SK-N-SH treated with all-trans-retinoic acid at 6 μM for 48 hours (cell line): ENCODE results near the gene TNS4.

ENCODE experiments used
- ATAC-seq: fragments of 200-7000 bp; cut with Tn5 transposase; 3 replicates; pipeline ENCODE4 v1.9.1; 2020; ENCODE audit warnings: mild to moderate bottlenecking, moderate library complexity
- ARNTL ChIP-seq: fragments of 450-650 bp; formaldehyde crosslinking; IDR thresholded peaks from 2 replicates; pipeline ENCODE4 v1.5.0; 2020; ENCODE audit warnings: low read depth, mild to moderate bottlenecking, moderate library complexity, borderline replicate concordance
- CSDC2 ChIP-seq: fragments of 250-450 bp; sonication (Bioruptor Pico); IDR thresholded peaks from 2 replicates; pipeline ENCODE4 v1.5.0; 2020; ENCODE audit warnings: mild to moderate bottlenecking, moderate library complexity
- ESRRG ChIP-seq: fragments of 250-450 bp; sonication (Bioruptor Pico); IDR thresholded peaks from 2 replicates; pipeline ENCODE4 v1.6.1; 2021; ENCODE audit warnings: mild to moderate bottlenecking
- GLIS3 ChIP-seq: fragments of 250-450 bp; sonication (Bioruptor Pico); IDR thresholded peaks from 2 replicates; pipeline ENCODE4 v1.5.0; 2020; ENCODE audit warnings: mild to moderate bottlenecking, moderate library complexity
- ISL1 ChIP-seq: fragments of 250-450 bp; sonication (Bioruptor Pico); IDR thresholded peaks from 2 replicates; pipeline ENCODE4 v2.1.2; 2022; ENCODE audit warnings: mild to moderate bottlenecking, moderate library complexity
- PPARA ChIP-seq: fragments of 250-450 bp; sonication (Bioruptor Pico); IDR thresholded peaks from 2 replicates; pipeline ENCODE4 v1.5.0; 2020; ENCODE audit warnings: mild to moderate bottlenecking, borderline replicate concordance
- RARB ChIP-seq: fragments of 250-450 bp; sonication (Bioruptor Pico); IDR thresholded peaks from 2 replicates; pipeline ENCODE4 v1.8.0; 2021; ENCODE audit warnings: mild to moderate bottlenecking, moderate library complexity
- TCF4 ChIP-seq: fragments of 250-450 bp; sonication (Bioruptor Pico); IDR thresholded peaks from 2 replicates; pipeline ENCODE4 v1.8.0; 2021; ENCODE audit warnings: mild to moderate bottlenecking, moderate library complexity, borderline replicate concordance
- TOX ChIP-seq: fragments of 250-450 bp; sonication (Bioruptor Pico); IDR thresholded peaks from 2 replicates; pipeline ENCODE4 v1.8.0; 2021; ENCODE audit warnings: mild to moderate bottlenecking, moderate library complexity, borderline replicate concordance
- ZFP3 ChIP-seq: fragments of 250-450 bp; sonication (Bioruptor Pico); IDR thresholded peaks from 2 replicates; pipeline ENCODE4 v1.5.0; 2020; ENCODE audit warnings: mild to moderate bottlenecking, moderate library complexity
- ZNF70 ChIP-seq: fragments of 450-650 bp; formaldehyde crosslinking; IDR thresholded peaks from 2 replicates; pipeline ENCODE4 v1.5.0; 2020; ENCODE audit warnings: mild to moderate bottlenecking, moderate library complexity
- ZNF8 ChIP-seq: fragments of 450-650 bp; formaldehyde crosslinking; IDR thresholded peaks from 2 replicates; pipeline ENCODE4 v1.5.0; 2020; ENCODE audit warnings: mild to moderate bottlenecking, moderate library complexity
- TF ChIP-seq, protein P1 (sequence below): fragments of 250-450 bp; sonication (Bioruptor Pico); IDR thresholded peaks from 2 replicates; pipeline ENCODE4 v1.5.0; 2020; ENCODE audit warnings: mild to moderate bottlenecking, moderate library complexity
- TF ChIP-seq, protein P2 (sequence below): fragments of 250-450 bp; sonication (Bioruptor Pico); IDR thresholded peaks from 2 replicates; pipeline ENCODE4 v1.8.0; 2021; ENCODE audit warnings: low read depth, mild to moderate bottlenecking, moderate library complexity, borderline replicate concordance
- TF ChIP-seq, protein P3 (sequence below): fragments of 250-450 bp; sonication (Bioruptor Pico); IDR thresholded peaks from 2 replicates; pipeline ENCODE4 v1.5.1; 2020; ENCODE audit warnings: low read depth, mild to moderate bottlenecking, moderate library complexity
- TF ChIP-seq, protein P4 (sequence below): fragments of 250-450 bp; sonication (Bioruptor Pico); IDR thresholded peaks from 2 replicates; pipeline ENCODE4 v1.8.0; 2020; ENCODE audit warnings: mild to moderate bottlenecking, moderate library complexity, borderline replicate concordance

TNS4 gene

DNA sequence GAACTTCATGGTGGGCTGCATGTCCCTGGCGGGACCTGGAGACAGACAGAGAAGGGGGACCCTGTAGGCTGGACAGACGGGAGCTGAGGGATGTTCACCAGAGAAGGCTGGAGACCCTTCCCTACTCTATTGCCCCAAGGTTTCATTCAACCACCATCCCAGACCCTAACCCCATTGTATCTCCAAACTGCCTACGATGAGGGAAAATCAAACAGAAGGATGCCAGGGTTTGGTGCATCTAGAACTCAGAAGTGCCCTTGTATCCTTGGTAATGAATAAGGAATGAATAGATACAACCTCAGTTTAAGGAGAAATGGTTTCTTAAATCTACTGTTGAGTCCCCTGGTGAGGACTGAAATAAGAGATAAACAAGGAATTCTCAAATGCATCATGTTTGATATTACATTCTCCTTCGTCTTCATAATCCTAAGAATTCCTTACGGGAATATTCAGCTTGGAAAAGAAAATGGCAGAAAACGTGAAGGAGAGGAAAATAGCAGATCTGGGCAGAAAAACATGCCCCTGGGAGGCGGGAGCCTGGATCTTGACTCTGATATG is 16.4 kb downstream of the TNS4 start:
- ATAC-seq: no peak
- no peak for TF ChIP-seq ISL1 (CRISPR knock-in tag)
- TF ChIP-seq TCF4: no peak
- no peak for TF ChIP-seq PPARA

DNA sequence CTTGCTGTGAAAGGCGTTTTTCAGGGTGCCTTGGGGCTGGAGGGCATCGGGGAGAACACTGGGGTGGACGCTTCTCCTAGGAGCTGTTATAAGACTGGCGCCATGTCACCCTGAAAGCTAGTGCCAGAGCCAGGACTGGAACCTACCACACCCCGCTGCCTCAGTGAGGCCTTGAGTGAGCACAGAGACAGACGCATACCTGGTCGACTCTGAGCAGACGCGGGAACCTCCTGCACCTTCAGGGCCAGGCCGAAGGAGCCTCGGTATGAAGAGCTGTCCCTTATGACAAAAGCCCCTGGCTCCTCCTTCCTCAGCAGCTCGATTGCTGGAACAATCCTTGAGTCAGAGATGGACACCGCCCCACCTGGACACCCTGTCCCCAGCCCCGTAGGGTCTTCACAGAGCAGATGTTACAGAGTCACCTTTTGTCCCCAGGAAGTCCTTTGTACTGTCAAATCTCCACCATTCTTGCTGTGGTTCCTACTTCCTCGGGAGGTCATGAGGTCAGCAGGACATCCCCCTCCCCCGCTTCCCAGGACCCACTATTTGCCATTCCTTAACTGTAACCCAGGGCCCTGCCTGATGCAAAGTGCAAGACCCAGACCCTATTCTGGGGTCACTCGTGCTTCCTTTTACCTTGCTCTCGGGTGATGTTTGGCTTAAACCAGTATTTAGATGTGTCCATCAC is 17.0 kb downstream of the TNS4 start:
- ATAC-seq: no peak
- TF ChIP-seq, protein P1, sequence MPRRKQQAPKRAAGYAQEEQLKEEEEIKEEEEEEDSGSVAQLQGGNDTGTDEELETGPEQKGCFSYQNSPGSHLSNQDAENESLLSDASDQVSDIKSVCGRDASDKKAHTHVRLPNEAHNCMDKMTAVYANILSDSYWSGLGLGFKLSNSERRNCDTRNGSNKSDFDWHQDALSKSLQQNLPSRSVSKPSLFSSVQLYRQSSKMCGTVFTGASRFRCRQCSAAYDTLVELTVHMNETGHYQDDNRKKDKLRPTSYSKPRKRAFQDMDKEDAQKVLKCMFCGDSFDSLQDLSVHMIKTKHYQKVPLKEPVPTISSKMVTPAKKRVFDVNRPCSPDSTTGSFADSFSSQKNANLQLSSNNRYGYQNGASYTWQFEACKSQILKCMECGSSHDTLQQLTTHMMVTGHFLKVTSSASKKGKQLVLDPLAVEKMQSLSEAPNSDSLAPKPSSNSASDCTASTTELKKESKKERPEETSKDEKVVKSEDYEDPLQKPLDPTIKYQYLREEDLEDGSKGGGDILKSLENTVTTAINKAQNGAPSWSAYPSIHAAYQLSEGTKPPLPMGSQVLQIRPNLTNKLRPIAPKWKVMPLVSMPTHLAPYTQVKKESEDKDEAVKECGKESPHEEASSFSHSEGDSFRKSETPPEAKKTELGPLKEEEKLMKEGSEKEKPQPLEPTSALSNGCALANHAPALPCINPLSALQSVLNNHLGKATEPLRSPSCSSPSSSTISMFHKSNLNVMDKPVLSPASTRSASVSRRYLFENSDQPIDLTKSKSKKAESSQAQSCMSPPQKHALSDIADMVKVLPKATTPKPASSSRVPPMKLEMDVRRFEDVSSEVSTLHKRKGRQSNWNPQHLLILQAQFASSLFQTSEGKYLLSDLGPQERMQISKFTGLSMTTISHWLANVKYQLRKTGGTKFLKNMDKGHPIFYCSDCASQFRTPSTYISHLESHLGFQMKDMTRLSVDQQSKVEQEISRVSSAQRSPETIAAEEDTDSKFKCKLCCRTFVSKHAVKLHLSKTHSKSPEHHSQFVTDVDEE (CRISPR knock-in tag): no peak
- TF ChIP-seq ESRRG (CRISPR knock-in tag) (no peak), CSDC2 (no peak), ZNF8 (CRISPR knock-in tag) (no peak), RARB (no peak), GLIS3 (CRISPR knock-in tag) (no peak)
- TF ChIP-seq, protein P2, sequence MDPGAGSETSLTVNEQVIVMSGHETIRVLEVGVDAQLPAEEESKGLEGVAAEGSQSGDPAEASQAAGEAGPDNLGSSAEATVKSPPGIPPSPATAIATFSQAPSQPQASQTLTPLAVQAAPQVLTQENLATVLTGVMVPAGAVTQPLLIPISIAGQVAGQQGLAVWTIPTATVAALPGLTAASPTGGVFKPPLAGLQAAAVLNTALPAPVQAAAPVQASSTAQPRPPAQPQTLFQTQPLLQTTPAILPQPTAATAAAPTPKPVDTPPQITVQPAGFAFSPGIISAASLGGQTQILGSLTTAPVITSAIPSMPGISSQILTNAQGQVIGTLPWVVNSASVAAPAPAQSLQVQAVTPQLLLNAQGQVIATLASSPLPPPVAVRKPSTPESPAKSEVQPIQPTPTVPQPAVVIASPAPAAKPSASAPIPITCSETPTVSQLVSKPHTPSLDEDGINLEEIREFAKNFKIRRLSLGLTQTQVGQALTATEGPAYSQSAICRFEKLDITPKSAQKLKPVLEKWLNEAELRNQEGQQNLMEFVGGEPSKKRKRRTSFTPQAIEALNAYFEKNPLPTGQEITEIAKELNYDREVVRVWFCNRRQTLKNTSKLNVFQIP (CRISPR knock-in tag): no peak
- TF ChIP-seq, protein P3, sequence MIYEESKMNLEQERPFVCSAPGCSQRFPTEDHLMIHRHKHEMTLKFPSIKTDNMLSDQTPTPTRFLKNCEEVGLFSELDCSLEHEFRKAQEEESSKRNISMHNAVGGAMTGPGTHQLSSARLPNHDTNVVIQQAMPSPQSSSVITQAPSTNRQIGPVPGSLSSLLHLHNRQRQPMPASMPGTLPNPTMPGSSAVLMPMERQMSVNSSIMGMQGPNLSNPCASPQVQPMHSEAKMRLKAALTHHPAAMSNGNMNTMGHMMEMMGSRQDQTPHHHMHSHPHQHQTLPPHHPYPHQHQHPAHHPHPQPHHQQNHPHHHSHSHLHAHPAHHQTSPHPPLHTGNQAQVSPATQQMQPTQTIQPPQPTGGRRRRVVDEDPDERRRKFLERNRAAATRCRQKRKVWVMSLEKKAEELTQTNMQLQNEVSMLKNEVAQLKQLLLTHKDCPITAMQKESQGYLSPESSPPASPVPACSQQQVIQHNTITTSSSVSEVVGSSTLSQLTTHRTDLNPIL (CRISPR knock-in tag): no peak

DNA sequence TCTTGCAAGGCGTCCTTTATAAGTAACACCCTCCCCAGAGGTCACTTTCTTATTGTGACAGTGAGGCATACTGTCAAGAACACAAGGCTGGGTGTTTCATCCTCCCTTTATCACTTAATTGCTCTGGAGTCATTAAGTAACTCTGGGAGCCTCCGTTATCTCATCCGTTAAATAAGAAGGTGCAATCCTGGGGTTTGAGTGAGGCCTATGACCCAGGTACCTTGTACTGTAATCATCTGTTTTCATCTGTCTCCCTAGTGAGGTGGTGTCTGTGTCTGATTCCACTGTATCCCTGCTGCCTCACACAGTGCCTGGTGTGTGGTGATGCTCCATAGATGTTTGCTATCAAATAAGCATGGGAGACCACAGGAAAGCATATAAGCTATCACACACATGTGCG is 17.7 kb downstream of the TNS4 start:
- TF ChIP-seq ZNF70 (CRISPR knock-in tag): peak; percentile 48; the same call in 1 of the 2 replicates
- TF ChIP-seq TCF4: no peak
- no peak for ATAC-seq

DNA sequence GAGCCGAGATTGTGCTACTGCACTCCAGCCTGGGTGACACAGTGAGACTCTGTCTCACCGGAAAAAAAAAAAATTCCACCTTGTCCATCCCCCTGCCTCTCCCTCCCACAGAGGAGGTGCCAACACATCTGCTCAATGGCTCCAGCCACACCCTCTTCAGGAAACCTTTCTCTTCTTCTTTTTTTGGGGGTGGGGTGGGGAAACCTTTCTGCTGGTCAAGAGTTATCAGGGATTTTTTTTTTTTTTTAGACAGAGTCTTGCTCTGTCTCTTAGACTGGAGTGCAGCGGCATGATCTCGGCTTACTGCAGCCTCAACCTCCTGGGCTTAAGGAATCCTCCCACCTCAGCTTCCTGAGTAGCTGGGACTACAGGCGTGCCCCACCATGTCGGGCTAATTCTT is 18.7 kb downstream of the TNS4 start:
- no peak for ATAC-seq
- TF ChIP-seq GLIS3 (CRISPR knock-in tag): no peak
- TF ChIP-seq TCF4: no peak
- TF ChIP-seq, protein P4, sequence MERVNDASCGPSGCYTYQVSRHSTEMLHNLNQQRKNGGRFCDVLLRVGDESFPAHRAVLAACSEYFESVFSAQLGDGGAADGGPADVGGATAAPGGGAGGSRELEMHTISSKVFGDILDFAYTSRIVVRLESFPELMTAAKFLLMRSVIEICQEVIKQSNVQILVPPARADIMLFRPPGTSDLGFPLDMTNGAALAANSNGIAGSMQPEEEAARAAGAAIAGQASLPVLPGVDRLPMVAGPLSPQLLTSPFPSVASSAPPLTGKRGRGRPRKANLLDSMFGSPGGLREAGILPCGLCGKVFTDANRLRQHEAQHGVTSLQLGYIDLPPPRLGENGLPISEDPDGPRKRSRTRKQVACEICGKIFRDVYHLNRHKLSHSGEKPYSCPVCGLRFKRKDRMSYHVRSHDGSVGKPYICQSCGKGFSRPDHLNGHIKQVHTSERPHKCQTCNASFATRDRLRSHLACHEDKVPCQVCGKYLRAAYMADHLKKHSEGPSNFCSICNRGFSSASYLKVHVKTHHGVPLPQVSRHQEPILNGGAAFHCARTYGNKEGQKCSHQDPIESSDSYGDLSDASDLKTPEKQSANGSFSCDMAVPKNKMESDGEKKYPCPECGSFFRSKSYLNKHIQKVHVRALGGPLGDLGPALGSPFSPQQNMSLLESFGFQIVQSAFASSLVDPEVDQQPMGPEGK (CRISPR knock-in tag): no peak
- TF ChIP-seq ISL1 (CRISPR knock-in tag): no peak
- TF ChIP-seq, protein P2 (CRISPR knock-in tag): no peak
- TF ChIP-seq TOX (CRISPR knock-in tag): no peak
- TF ChIP-seq ZNF70 (CRISPR knock-in tag): no peak
- TF ChIP-seq ARNTL: no peak
- no peak for TF ChIP-seq ZNF8 (CRISPR knock-in tag)
- TF ChIP-seq RARB: no peak
- TF ChIP-seq ZFP3 (CRISPR knock-in tag): no peak
- TF ChIP-seq, protein P1 (CRISPR knock-in tag): no peak
